GM12873 (cell line): Measurements from ENCODE around the gene GOLGA6L2.

Experiments
- CTCF ChIP-seq: IDR thresholded peaks from 2 replicates; pipeline ENCODE4 v1.5.1; 2012; ENCODE audit warnings: low read depth, mild to moderate bottlenecking, moderate library complexity, low read length, control low read depth; ENCODE audit not compliant: insufficient read depth; ENCODE audit errors: missing control alignments

The GOLGA6L2 gene

GRCh38 chr15:23422946-23423708 lies 23.9 kb downstream of the GOLGA6L2 start:
- no peak for TF ChIP-seq CTCF

GRCh38 chr15:23422099-23422945 lies 24.7 kb downstream of the GOLGA6L2 start:
- TF ChIP-seq CTCF = no peak

- no peak for TF ChIP-seq CTCF
Observed at GRCh38 chr15:23420806-23421575, 26.1 kb downstream of the GOLGA6L2 start.

GRCh38 chr15:23416349-23417276 lies 30.4 kb downstream of the GOLGA6L2 start:
- TF ChIP-seq CTCF = no peak

- no peak for TF ChIP-seq CTCF
Observed at GRCh38 chr15:23415321-23415865, 31.6 kb downstream of the GOLGA6L2 start.

GRCh38 chr15:23411841-23412240 lies 35.2 kb downstream of the GOLGA6L2 start:
- no peak for TF ChIP-seq CTCF
